Keratinocyte (primary cell): ENCODE measurements around the gene SERP1. TPM values are rescaled to one million over a fixed set of nuclear protein-coding genes. Genes with fewer than 3 reads are reported as not detected.

Experiments used
- DNase-seq: peaks from one replicate; pipeline ENCODE4 v3.0.0-alpha.2; 2011; ENCODE audit warnings: low read depth, missing footprints, low spot score
- FAIRE-seq: peaks from 2 replicates; lab custom pipeline; 2011; peaks lifted over from hg19 to GRCh38; lab: Jason Lieb, UNC
- H2AFZ ChIP-seq: 2 replicates; pipeline ENCODE4 v1.6.0; 2012; ENCODE audit warnings: low read length, control low read depth, inconsistent platforms; ENCODE audit not compliant: control insufficient read depth
- H3K27ac ChIP-seq: 2 replicates; pipeline ENCODE4 v1.5.1; 2011; ENCODE audit warnings: low read length; ENCODE audit not compliant: control insufficient read depth, insufficient read depth
- H3K27me3 ChIP-seq: 3 replicates; pipeline ENCODE4 v1.6.0; 2011; ENCODE audit warnings: low read length; ENCODE audit not compliant: control insufficient read depth, insufficient read depth; ENCODE audit errors: extremely low read depth
- H3K36me3 ChIP-seq, 2 experiments: 2 replicates in 1 of 2; 3 replicates in 1 of 2; pipeline ENCODE4 v1.5.1; 2011; ENCODE audit warnings: low read length in 2 of 2, mild to moderate bottlenecking in 1 of 2; ENCODE audit not compliant: control insufficient read depth in 2 of 2, insufficient read depth in 2 of 2; ENCODE audit errors: extremely low read depth in 1 of 2
- H3K4me1 ChIP-seq: 3 replicates; pipeline ENCODE4 v1.5.1; 2011; ENCODE audit warnings: low read length; ENCODE audit not compliant: control insufficient read depth, insufficient read depth; ENCODE audit errors: extremely low read depth
- H3K4me2 ChIP-seq: 3 replicates; pipeline ENCODE4 v1.6.0; 2011; ENCODE audit warnings: low read depth, low read length; ENCODE audit not compliant: control insufficient read depth, insufficient read depth; ENCODE audit errors: extremely low read depth
- H3K4me3 ChIP-seq, 3 experiments: fragments of 200-600 bp in 1 of 3; sonication (generic) in 1 of 3; 2 replicates in 2 of 3; 3 replicates in 1 of 3; pipeline ENCODE4 v1.5.1; 2011 to 2016; ENCODE audit warnings: low read length in 3 of 3, mild to moderate bottlenecking in 3 of 3, control low read depth in 2 of 3, inconsistent platforms in 1 of 3, low read depth in 1 of 3, mixed read lengths in 1 of 3, mixed run types in 1 of 3, moderate library complexity in 1 of 3; ENCODE audit not compliant: control insufficient read depth in 2 of 3, insufficient read depth in 2 of 3; ENCODE audit errors: extremely low read depth in 1 of 3
- H3K79me2 ChIP-seq: 2 replicates; pipeline ENCODE4 v1.6.0; 2012; ENCODE audit warnings: low read length; ENCODE audit not compliant: control insufficient read depth, insufficient read depth
- H3K9ac ChIP-seq: 3 replicates; pipeline ENCODE4 v1.6.0; 2011; ENCODE audit warnings: low read length; ENCODE audit not compliant: control insufficient read depth, insufficient read depth; ENCODE audit errors: extremely low read depth
- H3K9me1 ChIP-seq: 3 replicates; pipeline ENCODE4 v1.6.0; 2011; ENCODE audit warnings: low read length; ENCODE audit not compliant: control insufficient read depth, insufficient read depth; ENCODE audit errors: extremely low read depth
- H3K9me3 ChIP-seq: 2 replicates; pipeline ENCODE4 v1.5.1; 2012; ENCODE audit warnings: low read depth, low read length; ENCODE audit not compliant: control insufficient read depth
- H4K20me1 ChIP-seq: 3 replicates; pipeline ENCODE4 v1.6.0; 2011; ENCODE audit warnings: low read length; ENCODE audit not compliant: control insufficient read depth, insufficient read depth; ENCODE audit errors: extremely low read depth
- EZH2 ChIP-seq: IDR thresholded peaks from one replicate; pipeline ENCODE4 v1.6.1; 2012; ENCODE audit warnings: inconsistent platforms, mild to moderate bottlenecking, low read length, moderate library complexity
- dilution Hi-C: fragments of 300-500 bp; cut with MboI; formaldehyde crosslinking; loops from one replicate; pipeline ENCODE4 v1.7.0; 2020; ENCODE audit warnings: low sequenced_read_pairs; ENCODE audit not compliant: extremely low pct_ligation_motif_present
- polyA plus RNA-seq, 5 experiments: library from polyadenylated mRNA; depleted of rRNA in 3 of 5; stranded (reverse) in 3 of 5; stranded (forward) in 1 of 5; unstranded in 1 of 5; fragments of >200 nt; gene quantifications; 1 replicate in 1 of 5; 2 replicates in 3 of 5; 3 replicates in 1 of 5; pipeline versions ENCODE4 v1.2.1 to v1.2.3, GENCODE V29; 2011 to 2012; ENCODE audit warnings: missing spikeins in 2 of 5, low read depth in 1 of 5, low replicate concordance in 1 of 5
- TF ChIP-seq, protein P1 (sequence below), 3 experiments: IDR thresholded peaks in 1 of 3; conservative IDR thresholded peaks in 1 of 3; optimal IDR thresholded peaks in 1 of 3; 2 replicates in 2 of 3; 3 replicates in 1 of 3; pipeline versions ENCODE3 to v1.5.1; 2011; ENCODE audit warnings: low read length in 3 of 3, mild to moderate bottlenecking in 3 of 3, moderate library complexity in 2 of 3, control low read depth in 1 of 3, inconsistent platforms in 1 of 3; ENCODE audit not compliant: insufficient read depth in 2 of 3; ENCODE audit errors: extremely low read depth in 1 of 3

The SERP1 gene
- polyA plus RNA-seq, 1 donor (not counting 4 experiments of a cell fraction or from before 2014, with no cell fraction given): 84.2 TPM

- H2AFZ ChIP-seq: no peak overlapping the region
- no peak overlapping the region for H3K4me2 ChIP-seq
- H4K20me1 ChIP-seq: no peaks in the 10 kb centered on the region
Observed at GRCh38 chr3:150497956-150498355, 48.3 kb downstream of the SERP1 start.

DNA sequence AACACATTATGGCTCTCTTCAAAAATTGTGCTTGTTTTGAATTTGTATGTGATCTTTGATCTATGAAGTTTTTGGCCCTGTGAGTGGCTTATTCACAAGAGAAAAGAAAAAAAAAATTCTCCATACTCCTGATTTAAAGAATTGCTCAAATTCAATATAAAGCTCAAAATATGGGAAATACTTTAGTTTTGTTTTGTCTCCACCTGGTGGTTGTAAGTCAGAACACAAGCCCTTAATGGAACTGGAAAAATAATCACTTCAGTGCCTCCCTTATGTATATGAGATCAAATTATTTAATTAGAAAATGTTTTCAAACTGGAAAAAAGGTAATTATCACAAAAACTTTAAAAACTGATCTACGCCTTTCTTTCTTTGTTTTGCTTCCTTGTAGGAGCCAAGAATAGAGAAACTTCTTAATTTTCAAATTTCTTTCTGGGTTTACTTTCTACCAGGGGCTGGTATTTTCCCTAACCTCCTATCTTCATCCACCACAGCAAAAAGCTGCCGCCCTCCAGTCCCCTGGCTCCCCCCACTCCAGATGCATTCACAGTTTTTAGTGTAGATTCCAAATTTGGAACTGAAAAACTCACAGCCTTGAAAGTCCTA is 50.6 kb downstream of the SERP1 start:
- Histone ChIP-seq H3K27ac (no peak overlapping the region), H3K9me3 (no peaks in the 10 kb centered on the region), H3K9ac (no peak overlapping the region), H3K4me3 (no peak overlapping the region), H2AFZ (no peak overlapping the region), H3K36me3 (no peaks in the 10 kb centered on the region), H3K9me1 (no peaks in the 10 kb centered on the region), H3K4me1 (peaks cover 3% of the 10 kb centered on the region), H3K4me2 (no peak overlapping the region), H3K79me2 (peaks cover 2% of the 10 kb centered on the region), H3K27me3 (no peaks in the 10 kb centered on the region), H4K20me1 (no peaks in the 10 kb centered on the region)
- FAIRE-seq (no peak), DNase-seq (no peak)
- TF ChIP-seq EZH2: no peak
- TF ChIP-seq, protein P1, sequence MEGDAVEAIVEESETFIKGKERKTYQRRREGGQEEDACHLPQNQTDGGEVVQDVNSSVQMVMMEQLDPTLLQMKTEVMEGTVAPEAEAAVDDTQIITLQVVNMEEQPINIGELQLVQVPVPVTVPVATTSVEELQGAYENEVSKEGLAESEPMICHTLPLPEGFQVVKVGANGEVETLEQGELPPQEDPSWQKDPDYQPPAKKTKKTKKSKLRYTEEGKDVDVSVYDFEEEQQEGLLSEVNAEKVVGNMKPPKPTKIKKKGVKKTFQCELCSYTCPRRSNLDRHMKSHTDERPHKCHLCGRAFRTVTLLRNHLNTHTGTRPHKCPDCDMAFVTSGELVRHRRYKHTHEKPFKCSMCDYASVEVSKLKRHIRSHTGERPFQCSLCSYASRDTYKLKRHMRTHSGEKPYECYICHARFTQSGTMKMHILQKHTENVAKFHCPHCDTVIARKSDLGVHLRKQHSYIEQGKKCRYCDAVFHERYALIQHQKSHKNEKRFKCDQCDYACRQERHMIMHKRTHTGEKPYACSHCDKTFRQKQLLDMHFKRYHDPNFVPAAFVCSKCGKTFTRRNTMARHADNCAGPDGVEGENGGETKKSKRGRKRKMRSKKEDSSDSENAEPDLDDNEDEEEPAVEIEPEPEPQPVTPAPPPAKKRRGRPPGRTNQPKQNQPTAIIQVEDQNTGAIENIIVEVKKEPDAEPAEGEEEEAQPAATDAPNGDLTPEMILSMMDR (optimal IDR thresholded peaks at IDR 0.05 in 1 of 3, IDR thresholded peaks at IDR 0.05 in 1 of 3, conservative IDR thresholded peaks at IDR 0.05 in 1 of 3; ENCODE audit: extremely low read depth in 1 of 3, insufficient read depth in 2 of 3, low read length in 3 of 3): peak in 2 of 3 experiments; percentile 37 to 42
- dilution Hi-C loops: no loop called here

More at GRCh38 chr3:150497956-150498355, 48.3 kb downstream of the SERP1 start:
- TF ChIP-seq, protein P1 (optimal IDR thresholded peaks at IDR 0.05 in 1 of 3, IDR thresholded peaks at IDR 0.05 in 1 of 3, conservative IDR thresholded peaks at IDR 0.05 in 1 of 3; ENCODE audit: extremely low read depth in 1 of 3, insufficient read depth in 2 of 3, low read length in 3 of 3): no peak
- no peak for TF ChIP-seq EZH2
- DNase-seq (no peak), FAIRE-seq (no peak)
- no peak overlapping the region for H3K9ac ChIP-seq
- H3K9me1 ChIP-seq: no peaks in the 10 kb centered on the region
- H3K36me3 ChIP-seq: no peaks in the 10 kb centered on the region
- dilution Hi-C loops: no loop called here
- H3K4me3 ChIP-seq: no peak overlapping the region
- H3K79me2 ChIP-seq: peaks cover 2% of the 10 kb centered on the region
- peaks cover 3% of the 10 kb centered on the region for H3K4me1 ChIP-seq
- no peaks in the 10 kb centered on the region for H3K9me3 ChIP-seq
- no peaks in the 10 kb centered on the region for H3K27me3 ChIP-seq
- H3K27ac ChIP-seq: no peak overlapping the region
